Ectodermal cell (in vitro differentiated cells): ENCODE measurements around the gene IGF2BP3.

ENCODE experiments used
- H3K27ac ChIP-seq: 2 replicates; pipeline ENCODE4 v1.7.0; 2013; ENCODE audit warnings: mild to moderate bottlenecking, low read depth, low read length; ENCODE audit not compliant: insufficient read depth, poor library complexity, severe bottlenecking
- H3K27me3 ChIP-seq: 2 replicates; pipeline ENCODE4 v1.7.0; 2013; ENCODE audit warnings: mild to moderate bottlenecking, low read length; ENCODE audit not compliant: insufficient read depth, control insufficient read depth, poor library complexity, severe bottlenecking
- H3K36me3 ChIP-seq: one replicate; pipeline ENCODE4 v1.7.0; 2013; ENCODE audit warnings: low read length; ENCODE audit not compliant: control insufficient read depth, insufficient read depth
- H3K4me1 ChIP-seq: one replicate; pipeline ENCODE4 v1.7.0; 2013; ENCODE audit warnings: low read length; ENCODE audit not compliant: control insufficient read depth, insufficient read depth
- H3K4me3 ChIP-seq: 2 replicates; pipeline ENCODE4 v1.7.0; 2013; ENCODE audit warnings: low read depth, low read length, control low read depth; ENCODE audit not compliant: insufficient read depth
- H3K9me3 ChIP-seq: 2 replicates; pipeline ENCODE4 v1.7.0; 2013; ENCODE audit warnings: mild to moderate bottlenecking, low read length, moderate library complexity; ENCODE audit not compliant: control insufficient read depth
- WGBS, 2 experiments: methylation state at CpG; one replicate each; pipeline ENCODE4 v1.1.7; 2013; ENCODE audit warnings: missing lambda C conversion rate in 2 of 2; 5-methylcytosine and 5-hydroxymethylcytosine counted together

Gene IGF2BP3

DNA sequence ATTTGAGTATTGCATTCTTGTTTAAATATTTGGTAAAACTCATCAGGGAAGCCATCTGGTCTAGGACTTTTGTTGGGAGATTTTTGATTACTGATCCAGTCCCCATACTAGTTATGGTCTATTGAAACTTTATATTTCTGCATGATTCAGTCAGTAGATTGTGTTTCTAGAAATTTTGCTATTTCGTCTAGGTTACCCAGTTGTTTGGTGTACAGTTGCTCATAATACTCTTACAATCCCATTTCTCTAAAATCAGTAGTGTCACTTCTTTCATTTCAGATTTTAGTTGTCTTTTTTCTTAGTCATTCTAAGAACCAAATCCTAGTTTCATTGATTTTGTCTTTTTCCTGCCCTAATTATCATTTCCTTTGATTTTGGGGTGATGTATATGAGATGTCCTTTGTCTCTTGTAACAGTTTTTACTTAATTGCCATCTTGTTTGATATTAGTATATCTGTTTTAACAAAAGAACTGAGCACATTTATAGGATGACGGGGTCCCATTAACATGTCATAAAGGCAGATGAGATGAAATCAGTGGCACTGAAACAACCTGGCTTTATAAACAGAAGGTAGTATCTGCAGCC is 163.3 kb downstream of the IGF2BP3 start:
- Histone ChIP-seq H3K4me1 (no peaks in the 10 kb centered on the region), H3K27ac (no peak overlapping the region), H3K9me3 (no peaks in the 10 kb centered on the region), H3K27me3 (no peaks in the 10 kb centered on the region), H3K36me3 (peaks cover 40% of the 10 kb centered on the region), H3K4me3 (no peak overlapping the region)
- 90 to 94% methylated on average over 2 of the region's 2 CpGs for WGBS, 2 experiments

DNA sequence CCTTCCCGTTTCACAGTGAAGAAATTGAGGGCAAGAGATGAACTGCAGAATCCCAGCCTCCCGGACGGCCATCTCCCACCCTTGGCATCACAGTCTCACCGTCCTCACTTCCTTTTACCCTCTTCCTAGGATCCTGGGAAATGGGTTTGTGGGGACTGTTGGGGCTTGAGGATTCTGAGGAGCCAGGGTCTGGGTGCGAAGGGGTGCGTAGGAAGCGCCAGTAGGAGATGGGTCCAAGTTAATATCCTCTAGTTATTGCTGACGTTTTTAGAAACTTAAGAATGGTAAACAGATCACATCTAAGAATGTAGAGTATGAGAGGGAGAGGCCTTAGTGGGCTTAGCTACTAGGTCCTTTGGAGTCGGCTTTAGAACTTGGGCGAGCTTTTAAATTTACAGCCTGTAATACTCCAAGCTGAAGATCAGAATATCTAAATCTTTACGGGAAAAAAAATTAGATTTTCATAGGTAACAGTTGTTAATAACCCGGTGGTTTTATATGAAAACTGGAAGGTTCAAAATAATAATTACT is 170.5 kb downstream of the IGF2BP3 start:
- no peaks in the 10 kb centered on the region for H3K9me3 ChIP-seq
- no peaks in the 10 kb centered on the region for H3K27me3 ChIP-seq
- no peak overlapping the region for H3K27ac ChIP-seq
- WGBS, 2 experiments: 29 to 36% methylated on average over 9 to 12 of the region's 12 CpGs
- peaks cover 7% of the 10 kb centered on the region for H3K36me3 ChIP-seq
- H3K4me3 ChIP-seq: peak overlapping the region; percentile 90
- no peaks in the 10 kb centered on the region for H3K4me1 ChIP-seq

DNA sequence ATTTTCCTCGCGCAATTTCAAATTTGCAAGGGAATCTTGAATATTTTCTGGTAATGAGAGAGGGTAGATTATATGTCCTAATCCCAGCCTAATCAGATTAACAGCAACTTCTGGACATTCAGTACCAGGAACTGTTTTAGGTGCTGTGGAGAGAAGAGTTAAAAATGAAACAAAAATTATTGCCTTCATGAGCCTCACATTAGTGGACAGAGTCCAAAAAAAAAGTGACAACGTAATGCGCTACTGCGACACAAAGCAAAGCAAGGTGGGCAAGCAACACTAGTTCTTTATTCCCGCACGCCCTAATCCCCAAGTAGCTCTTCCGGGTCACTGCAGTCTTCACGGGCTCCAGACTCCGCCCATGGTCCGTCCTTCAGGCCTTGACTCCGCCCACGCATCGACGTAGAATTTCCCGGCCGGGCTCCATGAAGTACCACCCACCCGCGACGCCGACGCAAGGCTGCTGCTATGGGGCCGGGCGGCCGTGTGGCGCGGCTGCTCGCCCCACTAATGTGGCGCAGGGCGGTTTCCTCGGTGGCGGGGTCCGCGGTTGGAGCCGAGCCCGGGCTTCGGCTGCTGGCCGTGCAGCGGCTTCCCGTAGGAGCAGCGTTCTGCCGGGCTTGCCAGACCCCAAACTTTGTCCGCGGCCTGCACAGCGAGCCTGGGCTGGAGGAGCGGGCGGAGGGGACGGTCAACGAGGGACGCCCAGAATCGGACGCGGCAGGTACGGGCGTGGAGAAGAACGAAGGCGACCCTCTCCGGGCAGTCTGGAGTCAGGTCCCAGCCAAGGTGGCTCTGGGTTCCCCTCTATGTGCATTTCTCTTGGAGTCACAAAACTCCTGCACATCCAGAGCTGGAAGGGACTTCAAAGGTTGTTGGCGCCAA is 171.2 kb downstream of the IGF2BP3 start, which contains the start of gene MALSU1:
Gene MALSU1 (plus strand): TSS at position 455 of the 885 bp plus-strand sequence. CDS start 14 bp downstream, at position 469.
- Histone ChIP-seq H3K36me3 (peaks cover 7% of the 10 kb centered on the region), H3K27me3 (no peaks in the 10 kb centered on the region), H3K4me1 (no peaks in the 10 kb centered on the region), H3K27ac (no peak within 1 kb of the TSS), H3K4me3 (peak within 1 kb of the TSS; percentile 90), H3K9me3 (no peaks in the 10 kb centered on the region)
- WGBS, 2 experiments: 1 to 2% methylated on average over 57 to 59 of the region's 59 CpGs

DNA sequence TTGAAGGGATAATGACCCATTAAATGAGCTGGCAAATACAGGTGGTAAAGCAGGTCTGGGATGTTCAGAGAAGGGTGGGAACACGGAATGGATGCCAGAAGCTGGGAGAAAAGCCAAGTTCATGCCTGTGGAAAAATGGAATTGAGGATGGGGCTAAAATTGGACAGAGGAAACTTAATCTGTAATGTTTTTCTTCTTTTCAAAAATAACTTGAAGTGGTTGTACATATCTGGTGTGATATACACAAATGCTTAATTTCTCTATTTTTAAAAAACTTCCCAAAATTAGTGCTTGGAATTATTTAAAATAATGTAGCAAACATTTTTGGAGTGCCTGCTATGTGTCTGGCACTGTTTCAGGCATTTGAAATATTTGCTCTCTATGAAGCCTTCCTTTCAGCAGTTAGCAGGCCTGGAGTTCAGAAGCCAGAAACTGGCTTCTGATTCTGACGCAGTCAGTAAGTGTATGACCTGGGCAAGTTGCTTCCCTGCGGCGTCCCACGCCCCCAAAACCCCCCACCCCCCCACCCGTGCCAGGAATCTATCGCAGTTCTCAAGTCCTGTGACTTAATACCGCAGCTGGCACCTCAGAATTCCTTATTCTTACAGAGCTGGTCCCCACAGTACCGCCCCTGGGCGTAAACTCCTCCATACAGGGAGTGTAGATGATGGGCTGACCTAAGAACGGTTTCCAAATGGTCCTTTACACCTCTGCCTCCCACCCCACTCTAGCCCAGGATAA is 172.0 kb downstream of the IGF2BP3 start:
- peak overlapping the region; percentile 90 for H3K4me3 ChIP-seq
- 94 to 95% methylated on average over 10 to 11 of the region's 11 CpGs for WGBS, 2 experiments
- H3K36me3 ChIP-seq: peaks cover 3% of the 10 kb centered on the region
- no peaks in the 10 kb centered on the region for H3K9me3 ChIP-seq
- no peaks in the 10 kb centered on the region for H3K27me3 ChIP-seq
- no peaks in the 10 kb centered on the region for H3K4me1 ChIP-seq
- H3K27ac ChIP-seq: no peak overlapping the region

DNA sequence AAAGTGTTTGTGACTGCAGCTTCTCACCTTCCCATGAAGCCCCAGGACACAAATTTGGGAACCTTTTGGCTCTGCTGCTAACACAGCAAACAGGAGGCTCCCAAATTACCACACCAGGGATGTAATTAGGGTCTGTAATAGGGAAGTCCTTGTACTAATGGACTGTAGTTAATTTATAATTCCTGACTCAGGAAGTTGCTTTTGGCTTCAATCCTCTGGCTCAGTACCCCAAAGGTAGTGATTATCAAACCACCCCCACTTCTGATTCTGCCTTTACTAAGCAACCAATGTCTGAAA is 174.9 kb downstream of the IGF2BP3 start:
- Histone ChIP-seq H3K4me3 (no peak overlapping the region), H3K4me1 (peaks cover 5% of the 10 kb centered on the region), H3K36me3 (no peaks in the 10 kb centered on the region), H3K9me3 (no peaks in the 10 kb centered on the region), H3K27ac (no peak overlapping the region), H3K27me3 (no peaks in the 10 kb centered on the region)

DNA sequence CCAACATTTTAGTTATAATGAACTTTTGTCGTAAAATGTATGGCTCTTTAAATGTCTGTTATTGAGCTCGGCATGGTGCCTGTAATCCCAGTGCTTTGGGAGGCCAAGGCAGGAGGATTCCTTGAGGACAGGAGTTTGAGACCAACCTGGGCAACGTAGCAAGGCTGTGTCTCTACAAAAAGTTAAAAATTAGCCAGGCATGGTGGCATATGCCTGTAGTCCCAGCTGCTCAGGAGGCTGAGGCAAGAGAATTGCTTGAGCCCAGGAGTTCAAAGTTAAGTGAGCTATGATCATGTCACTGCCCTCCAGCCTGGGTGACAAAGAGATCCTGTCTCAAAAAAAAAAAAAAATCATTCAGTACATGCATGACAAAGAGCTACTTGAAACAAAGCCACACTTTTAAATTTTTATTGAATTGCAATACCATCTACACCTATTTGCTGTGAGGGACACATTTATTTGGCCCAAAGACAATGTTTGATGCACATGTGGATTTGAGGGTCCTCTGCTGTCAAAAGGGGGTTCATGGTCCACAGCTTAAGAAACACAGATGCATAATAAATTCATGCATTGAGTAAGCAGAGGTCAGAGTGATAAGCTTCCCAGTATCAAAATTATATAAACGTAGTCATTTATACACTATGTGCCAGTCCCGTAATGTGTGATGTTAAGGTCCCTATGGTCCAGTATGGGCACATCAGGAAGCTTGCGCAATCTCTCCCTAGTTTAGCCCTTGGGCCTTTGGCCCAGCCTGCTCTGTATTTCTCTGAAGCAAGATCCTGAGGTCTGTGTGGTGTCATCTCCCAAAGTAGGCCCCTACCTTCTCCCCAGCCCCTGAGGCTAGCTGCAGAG is 175.5 kb downstream of the IGF2BP3 start:
- Histone ChIP-seq H3K36me3 (no peaks in the 10 kb centered on the region), H3K4me3 (no peak overlapping the region), H3K4me1 (peaks cover 5% of the 10 kb centered on the region), H3K9me3 (no peaks in the 10 kb centered on the region), H3K27me3 (no peaks in the 10 kb centered on the region), H3K27ac (no peak overlapping the region)
- WGBS, 2 experiments: 91 to 92% methylated on average over 6 of the region's 6 CpGs

DNA sequence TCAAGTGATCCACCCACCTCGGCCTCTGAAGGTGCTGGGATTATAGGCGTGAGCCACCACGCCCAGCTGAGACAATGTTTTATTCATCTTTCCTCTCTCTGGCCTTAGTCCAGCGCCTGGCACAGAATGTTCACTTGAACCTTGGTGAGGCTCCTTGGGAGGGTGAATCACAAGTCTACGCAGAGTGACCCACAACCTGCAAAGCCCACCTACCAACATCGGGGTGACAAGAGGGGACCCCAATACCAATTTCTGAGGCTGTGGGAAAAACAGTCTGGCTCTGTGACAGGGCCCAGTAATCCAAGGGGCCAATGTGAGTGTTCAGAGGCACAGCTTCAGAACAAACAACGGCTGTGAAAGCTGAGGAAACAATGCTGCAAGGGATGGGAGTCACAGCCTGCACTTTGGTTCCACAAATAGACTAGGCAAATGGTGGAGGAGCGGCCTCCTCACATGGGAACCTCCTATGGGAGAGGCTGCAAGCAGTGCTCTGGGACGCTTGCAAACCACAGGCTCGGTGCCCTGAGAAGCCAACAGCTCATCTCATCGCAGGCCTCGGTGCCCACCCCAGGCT is 176.7 kb downstream of the IGF2BP3 start:
- Histone ChIP-seq H3K9me3 (no peaks in the 10 kb centered on the region), H3K4me1 (peaks cover 5% of the 10 kb centered on the region), H3K36me3 (no peaks in the 10 kb centered on the region), H3K4me3 (no peak overlapping the region), H3K27me3 (no peaks in the 10 kb centered on the region), H3K27ac (no peak overlapping the region)
- WGBS, 2 experiments: 92 to 95% methylated on average over 12 of the region's 12 CpGs

DNA sequence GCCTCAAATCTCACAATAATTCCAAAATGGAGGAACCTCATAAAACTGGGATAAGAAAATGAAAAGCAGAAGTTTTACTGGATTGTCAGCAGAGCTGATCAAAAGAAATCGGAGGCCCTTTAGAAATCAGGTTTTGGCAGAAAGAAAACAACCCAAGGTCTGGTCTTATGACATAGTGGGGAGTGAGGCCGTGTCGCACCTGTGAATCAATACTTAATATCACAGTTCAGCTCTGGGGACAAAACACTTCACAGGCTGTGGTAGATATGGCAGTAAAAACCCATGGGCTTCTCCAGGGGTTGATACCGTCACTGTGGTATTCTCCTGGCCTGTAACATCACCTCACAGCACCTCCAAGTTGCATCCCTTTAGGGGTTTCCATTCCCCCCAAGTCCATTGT is 177.7 kb downstream of the IGF2BP3 start:
- H3K4me3 ChIP-seq: no peak overlapping the region
- H3K36me3 ChIP-seq: no peaks in the 10 kb centered on the region
- no peak overlapping the region for H3K27ac ChIP-seq
- no peaks in the 10 kb centered on the region for H3K9me3 ChIP-seq
- WGBS, 2 experiments: 89 to 92% methylated on average over 4 of the region's 4 CpGs
- peaks cover 5% of the 10 kb centered on the region for H3K4me1 ChIP-seq
- H3K27me3 ChIP-seq: no peaks in the 10 kb centered on the region

DNA sequence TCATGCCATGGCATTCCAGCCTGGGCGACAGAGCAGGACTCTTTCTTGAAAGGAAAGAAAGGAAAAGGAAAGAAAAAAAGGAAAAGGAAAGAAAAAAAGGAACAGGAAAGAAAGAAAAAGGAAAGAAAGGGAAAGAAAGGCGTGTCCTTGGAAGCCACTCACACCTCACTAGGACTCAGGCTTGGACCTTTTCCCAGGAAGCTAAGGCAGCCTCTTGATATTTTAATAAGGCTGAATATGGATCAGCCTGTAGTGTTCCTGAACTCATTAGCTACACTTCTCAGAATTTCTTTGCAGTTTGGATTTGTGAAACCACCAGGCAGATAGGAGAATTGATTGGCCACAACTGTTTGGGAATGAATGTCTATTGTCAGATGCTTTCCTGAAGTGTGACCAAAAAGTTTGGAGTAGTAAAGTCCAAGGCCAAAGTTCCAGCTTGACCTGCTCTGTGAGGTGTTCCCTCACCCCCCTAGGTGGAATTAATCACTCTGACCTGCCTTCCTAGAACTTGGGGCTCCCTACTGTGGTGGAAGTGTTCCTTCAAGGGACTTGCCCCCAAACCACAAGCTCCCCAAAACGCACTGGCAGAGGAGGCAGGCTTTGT is 178.2 kb downstream of the IGF2BP3 start:
- Histone ChIP-seq H3K27me3 (no peaks in the 10 kb centered on the region), H3K36me3 (no peaks in the 10 kb centered on the region), H3K4me3 (no peak overlapping the region), H3K4me1 (peaks cover 5% of the 10 kb centered on the region), H3K27ac (no peak overlapping the region), H3K9me3 (no peaks in the 10 kb centered on the region)
- 82 to 89% methylated on average over 3 of the region's 3 CpGs for WGBS, 2 experiments
